Neuronal stem cell (in vitro differentiated cells): ENCODE measurements around the gene ODAD3.

Experiments used
- DNase-seq: peaks from one replicate; pipeline ENCODE4 v3.0.0-alpha.2; 2013; ENCODE audit warnings: low spot score
- H2AFZ ChIP-seq: one replicate; pipeline ENCODE4 v1.6.1; 2013; ENCODE audit warnings: mild to moderate bottlenecking, low read length, inconsistent platforms
- H2AK5ac ChIP-seq: 2 replicates; pipeline ENCODE4 v1.6.1; 2013; ENCODE audit warnings: low read depth, mild to moderate bottlenecking, inconsistent platforms, low read length, moderate library complexity, mixed read lengths
- H2BK120ac ChIP-seq: 2 replicates; pipeline ENCODE4 v1.6.1; 2013; ENCODE audit warnings: low read depth, mild to moderate bottlenecking, inconsistent platforms, low read length, moderate library complexity, mixed read lengths
- H2BK12ac ChIP-seq: one replicate; pipeline ENCODE4 v1.6.1; 2013; ENCODE audit warnings: low read length, inconsistent platforms
- H2BK15ac ChIP-seq: 2 replicates; pipeline ENCODE4 v1.6.1; 2013; ENCODE audit warnings: mild to moderate bottlenecking, low read length, inconsistent platforms, mixed read lengths
- H2BK5ac ChIP-seq: one replicate; pipeline ENCODE4 v1.6.1; 2013; ENCODE audit warnings: inconsistent platforms, mild to moderate bottlenecking, low read length, moderate library complexity
- H3K14ac ChIP-seq: one replicate; pipeline ENCODE4 v1.6.1; 2013; ENCODE audit warnings: low read length, inconsistent platforms
- H3K18ac ChIP-seq: 2 replicates; pipeline ENCODE4 v1.6.1; 2013; ENCODE audit warnings: low read length, inconsistent platforms
- H3K23ac ChIP-seq: 2 replicates; pipeline ENCODE4 v1.6.1; 2013; ENCODE audit warnings: low read depth, mild to moderate bottlenecking, mixed read lengths, low read length, inconsistent platforms; ENCODE audit not compliant: poor library complexity
- H3K27ac ChIP-seq: replicated peaks from 3 replicates; pipeline ENCODE4 v1.5.1; 2013; ENCODE audit warnings: low read length, inconsistent platforms
- H3K27me3 ChIP-seq, 3 experiments: 2 replicates each; pipeline ENCODE4 v1.6.1; 2013; ENCODE audit warnings: low read length in 3 of 3, mild to moderate bottlenecking in 2 of 3, inconsistent platforms in 1 of 3, low read depth in 1 of 3, mixed read lengths in 1 of 3, moderate library complexity in 1 of 3; ENCODE audit not compliant: control insufficient read depth in 3 of 3, insufficient read depth in 3 of 3
- H3K36me3 ChIP-seq, 2 donors: replicated peaks in 1 of 2; 2 replicates each; pipeline ENCODE4 v1.6.1; 2013; ENCODE audit warnings: low read length in 2 of 2; ENCODE audit not compliant: control insufficient read depth in 2 of 2, insufficient read depth in 2 of 2
- H3K4ac ChIP-seq: 2 replicates; pipeline ENCODE4 v1.6.1; 2013; ENCODE audit warnings: inconsistent platforms, mild to moderate bottlenecking, low read length, moderate library complexity
- H3K4me1 ChIP-seq, 2 donors: 1 replicate in 1 of 2; 2 replicates in 1 of 2; pipeline ENCODE4 v1.6.1; 2013; ENCODE audit warnings: low read length in 2 of 2, low read depth in 1 of 2; ENCODE audit not compliant: control insufficient read depth in 2 of 2, insufficient read depth in 1 of 2
- H3K4me2 ChIP-seq: one replicate; pipeline ENCODE4 v1.6.1; 2013; ENCODE audit warnings: mild to moderate bottlenecking, low read length, inconsistent platforms; ENCODE audit not compliant: insufficient read depth, poor library complexity, severe bottlenecking
- H3K4me3 ChIP-seq, 2 donors: 2 replicates each; pipeline ENCODE4 v1.5.1; 2013; ENCODE audit warnings: low read length in 2 of 2, mild to moderate bottlenecking in 2 of 2, inconsistent platforms in 1 of 2, moderate library complexity in 1 of 2
- H3K79me1 ChIP-seq: one replicate; pipeline ENCODE4 v1.6.1; 2013; ENCODE audit warnings: low read depth, mild to moderate bottlenecking, inconsistent platforms, low read length, moderate library complexity
- H3K9ac ChIP-seq: one replicate; pipeline ENCODE4 v1.6.1; 2013; ENCODE audit warnings: mild to moderate bottlenecking, low read depth, low read length, inconsistent platforms; ENCODE audit not compliant: poor library complexity
- H3K9me3 ChIP-seq, 2 donors: replicated peaks in 1 of 2; 2 replicates each; pipeline versions ENCODE3 to v1.6.1; 2013; ENCODE audit warnings: low read length in 2 of 2, mild to moderate bottlenecking in 2 of 2, inconsistent platforms in 1 of 2, low read depth in 1 of 2, mixed read lengths in 1 of 2, moderate library complexity in 1 of 2; ENCODE audit not compliant: control insufficient read depth in 2 of 2, insufficient read depth in 1 of 2
- H4K8ac ChIP-seq: one replicate; pipeline ENCODE4 v1.6.1; 2013; ENCODE audit warnings: low read depth, mild to moderate bottlenecking, inconsistent platforms, low read length, moderate library complexity
- H4K91ac ChIP-seq: one replicate; pipeline ENCODE4 v1.6.1; 2013; ENCODE audit warnings: low read length, low read depth, mild to moderate bottlenecking, inconsistent platforms; ENCODE audit not compliant: poor library complexity
- WGBS, 2 donors: extraction: QIAGEN DNeasy Blood & Tissue Kit; methylation state at CpG; one replicate each; pipeline ENCODE4 v1.1.7; 2013; ENCODE audit warnings: missing lambda C conversion rate in 2 of 2, mixed read lengths in 1 of 2; ENCODE audit not compliant: insufficient read length in 2 of 2, insufficient replicate concordance in 1 of 2; ENCODE audit errors: extremely low coverage in 2 of 2; 5-methylcytosine and 5-hydroxymethylcytosine counted together

ODAD3 gene

DNA sequence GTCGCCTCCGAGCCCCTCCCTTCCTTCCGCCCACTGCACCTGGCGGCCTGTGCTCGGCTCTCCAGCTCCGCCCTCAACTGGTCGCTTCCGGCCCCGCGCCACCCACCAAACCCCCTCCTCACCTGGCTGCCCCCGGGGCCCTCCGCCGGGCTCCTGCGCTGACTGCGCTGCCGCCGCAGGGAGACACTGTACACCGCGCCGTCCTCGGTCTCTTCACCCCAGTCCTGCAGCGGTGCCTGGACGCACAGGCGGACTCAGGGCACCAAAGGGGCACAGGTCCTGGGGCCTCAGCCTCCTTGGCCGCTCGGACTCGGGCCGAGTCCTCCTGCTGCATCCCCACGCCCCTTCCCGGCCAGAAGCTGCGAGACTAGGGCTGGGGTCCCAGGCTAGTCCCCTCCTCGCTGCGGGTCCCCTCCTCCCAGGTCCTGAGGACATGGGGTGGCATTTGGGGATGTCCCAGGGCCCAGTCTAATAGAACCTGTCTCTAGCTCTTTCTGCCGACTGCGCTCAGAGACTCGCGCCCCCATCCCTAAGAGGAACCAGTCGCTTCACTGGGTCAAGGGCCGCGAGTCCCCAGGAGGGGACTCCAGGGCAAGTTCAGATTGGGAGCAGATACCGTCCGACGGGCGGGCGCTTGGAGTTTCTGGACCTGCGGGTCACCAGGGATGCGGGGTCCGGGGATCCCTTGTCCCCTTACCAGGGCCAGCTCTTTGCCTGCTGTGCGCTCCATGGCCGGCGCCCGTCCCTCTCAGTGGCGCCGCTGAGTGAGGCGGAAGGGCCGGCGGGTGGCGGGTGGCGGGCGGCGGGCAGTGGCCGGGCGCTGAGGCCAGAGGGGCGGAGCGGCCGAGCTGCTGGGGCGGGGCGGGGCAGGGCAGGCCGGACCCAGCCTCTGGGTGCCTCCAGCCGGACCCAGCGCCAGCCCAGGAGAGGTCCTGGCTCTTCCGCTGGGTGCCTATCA lies 16.1 kb downstream of the ODAD3 start, which contains the start of gene RGL3:
Gene RGL3, minus strand, starts transcription at position 766 of the 958 bp plus-strand sequence. Its CDS starts 36 bp downstream, at position 730.
- Histone ChIP-seq H3K27me3 (peaks cover 43 to 72% (median 71%) of the 10 kb centered on the region in 3 experiments), H2BK120ac (no peak within 1 kb of the TSS), H2BK15ac (peak within 1 kb of the TSS; percentile 15), H3K27ac (no peak within 1 kb of the TSS), H3K9me3 (peaks cover 13 to 14% of the 10 kb centered on the region in 2 donors), H3K4me2 (peak within 1 kb of the TSS; percentile 84), H2BK5ac (no peak within 1 kb of the TSS), H3K79me1 (no peaks in the 10 kb centered on the region), H3K9ac (peak within 1 kb of the TSS; percentile 80), H4K8ac (no peak within 1 kb of the TSS), H2AK5ac (no peak within 1 kb of the TSS), H3K14ac (peak within 1 kb of the TSS; percentile 4), H2AFZ (peak within 1 kb of the TSS; percentile 75), H3K4me1 (peaks cover 13 to 16% of the 10 kb centered on the region in 2 donors), H3K23ac (peak within 1 kb of the TSS; percentile 44), H3K4me3 (peak within 1 kb of the TSS; percentile 35 to 72), H2BK12ac (no peak within 1 kb of the TSS), H3K36me3 (no peaks in the 10 kb centered on the region), H3K18ac (peak within 1 kb of the TSS; percentile 89), H4K91ac (no peak within 1 kb of the TSS), H3K4ac (no peak within 1 kb of the TSS)
- no CpG with 5 or more reads among the region's 72 CpGs for WGBS, 2 donors
- no peak for DNase-seq

DNA sequence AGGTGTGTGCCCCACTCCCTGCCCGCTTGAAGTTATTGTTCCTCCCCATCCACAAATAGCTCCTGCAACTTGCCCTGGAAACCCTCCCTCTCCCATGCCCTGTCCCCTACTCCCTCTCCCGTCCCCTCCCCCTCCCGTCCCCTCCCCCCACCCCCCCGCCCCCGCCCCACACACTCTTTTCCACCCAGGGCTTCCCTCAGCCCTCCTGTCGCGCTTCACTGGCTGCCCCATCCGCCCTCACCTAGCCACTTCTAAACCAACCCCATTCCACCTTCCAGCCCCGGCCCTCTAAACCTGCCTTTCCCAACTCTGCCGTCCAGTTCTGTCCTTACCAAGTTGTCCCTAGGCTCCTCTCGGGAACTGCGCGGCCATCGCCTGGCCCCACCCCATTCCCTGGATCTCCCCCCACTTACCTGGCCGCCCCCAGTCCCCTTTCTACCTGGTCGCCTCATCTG lies 16.8 kb downstream of the ODAD3 start:
- no peak overlapping the region for H3K14ac ChIP-seq
- DNase-seq = no peak
- peaks cover 13 to 16% of the 10 kb centered on the region in 2 donors for H3K4me1 ChIP-seq
- H2BK15ac ChIP-seq = no peak overlapping the region
- no peak overlapping the region for H3K4ac ChIP-seq
- no peak overlapping the region for H4K91ac ChIP-seq
- H3K9me3 ChIP-seq = peaks cover 9 to 13% of the 10 kb centered on the region in 2 donors
- H2AK5ac ChIP-seq = no peak overlapping the region
- no peak overlapping the region for H2BK120ac ChIP-seq
- peak overlapping the region; percentile 75 for H2AFZ ChIP-seq
- no CpG with 5 or more reads among the region's 16 CpGs for WGBS, 2 donors
- H4K8ac ChIP-seq = no peak overlapping the region
- peak overlapping the region in 1 of 2 donors; percentile 72 for H3K4me3 ChIP-seq
- H3K9ac ChIP-seq = peak overlapping the region; percentile 77
- peak overlapping the region; percentile 84 for H3K4me2 ChIP-seq
- no peak overlapping the region for H2BK5ac ChIP-seq
- no peaks in the 10 kb centered on the region for H3K36me3 ChIP-seq
- no peak overlapping the region for H2BK12ac ChIP-seq
- no peak overlapping the region for H3K27ac ChIP-seq
- peak overlapping the region; percentile 44 for H3K23ac ChIP-seq
- H3K79me1 ChIP-seq = no peaks in the 10 kb centered on the region
- H3K27me3 ChIP-seq = peaks cover 38 to 67% (median 64%) of the 10 kb centered on the region in 3 experiments
- H3K18ac ChIP-seq = peak overlapping the region; percentile 57

DNA sequence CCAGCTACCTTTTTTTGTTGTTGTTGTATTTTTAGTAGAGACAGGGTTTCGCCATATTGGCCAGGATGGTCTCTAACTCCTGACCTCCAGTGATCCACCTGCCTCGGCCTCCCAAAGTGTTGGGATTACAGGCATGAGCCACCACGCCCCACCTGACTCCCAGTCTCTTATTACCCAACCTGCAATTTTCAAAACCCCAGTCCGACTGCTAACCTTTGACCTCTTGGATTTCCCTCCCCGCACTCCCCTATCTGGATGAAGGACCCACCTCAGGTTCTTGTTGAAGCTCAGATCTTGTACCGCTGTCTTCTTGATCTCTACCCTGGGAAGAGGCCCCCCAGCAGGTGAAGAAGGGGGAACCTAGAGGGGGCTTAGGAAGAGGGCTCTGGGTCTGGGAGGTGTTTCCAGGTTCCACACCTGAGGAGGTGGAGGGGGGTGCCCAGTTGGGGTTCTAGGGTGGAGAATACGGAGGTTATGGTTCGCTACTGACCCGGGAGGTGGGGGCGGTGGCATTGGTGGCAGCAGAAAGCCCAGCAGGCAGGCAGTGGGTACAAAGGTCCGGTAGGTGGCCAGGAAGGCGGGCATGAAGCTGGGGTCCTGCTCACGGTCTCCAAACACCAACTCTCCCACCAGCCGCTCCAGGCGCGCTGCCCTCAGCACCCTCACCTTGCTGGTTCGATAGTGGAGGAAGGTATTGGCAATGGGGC lies 18.4 kb downstream of the ODAD3 start:
- DNase-seq = no peak
- no peak overlapping the region for H2AFZ ChIP-seq
- no peaks in the 10 kb centered on the region for H3K36me3 ChIP-seq
- no peak overlapping the region for H3K4me2 ChIP-seq
- peaks cover 13 to 15% of the 10 kb centered on the region in 2 donors for H3K4me1 ChIP-seq
- H2AK5ac ChIP-seq = peak overlapping the region; percentile 32
- no peak overlapping the region for H4K8ac ChIP-seq
- H3K27ac ChIP-seq = no peak overlapping the region
- peaks cover 0 to 8% of the 10 kb centered on the region in 2 donors for H3K9me3 ChIP-seq
- H3K14ac ChIP-seq = no peak overlapping the region
- no peak overlapping the region for H3K4me3 ChIP-seq
- no peak overlapping the region for H2BK120ac ChIP-seq
- H3K9ac ChIP-seq = peak overlapping the region; percentile 30
- no peak overlapping the region for H2BK5ac ChIP-seq
- no CpG with 5 or more reads among the region's 17 CpGs for WGBS, 2 donors
- peak overlapping the region; percentile 68 for H3K23ac ChIP-seq
- H3K79me1 ChIP-seq = no peaks in the 10 kb centered on the region
- no peak overlapping the region for H2BK12ac ChIP-seq
- peaks cover 23 to 51% (median 48%) of the 10 kb centered on the region in 3 experiments for H3K27me3 ChIP-seq
- H4K91ac ChIP-seq = no peak overlapping the region
- no peak overlapping the region for H3K4ac ChIP-seq
- H2BK15ac ChIP-seq = peak overlapping the region; percentile 27
- no peak overlapping the region for H3K18ac ChIP-seq
